Keratinocyte (primary cell): ENCODE results near the gene ZNF598. TPM values are rescaled to one million over a fixed set of nuclear protein-coding genes. Genes with fewer than 3 reads are reported as not detected.

ENCODE experiments used
- DNase-seq: peaks from one replicate; pipeline ENCODE4 v3.0.0-alpha.2; 2011; ENCODE audit warnings: low read depth, missing footprints, low spot score
- FAIRE-seq: peaks from 2 replicates; lab custom pipeline; 2011; peaks lifted over from hg19 to GRCh38; lab: Jason Lieb, UNC
- H2AFZ ChIP-seq: 2 replicates; pipeline ENCODE4 v1.6.0; 2012; ENCODE audit warnings: low read length, control low read depth, inconsistent platforms; ENCODE audit not compliant: control insufficient read depth
- H3K27ac ChIP-seq: 2 replicates; pipeline ENCODE4 v1.5.1; 2011; ENCODE audit warnings: low read length; ENCODE audit not compliant: control insufficient read depth, insufficient read depth
- H3K27me3 ChIP-seq: 3 replicates; pipeline ENCODE4 v1.6.0; 2011; ENCODE audit warnings: low read length; ENCODE audit not compliant: control insufficient read depth, insufficient read depth; ENCODE audit errors: extremely low read depth
- H3K36me3 ChIP-seq, 2 experiments: 2 replicates in 1 of 2; 3 replicates in 1 of 2; pipeline ENCODE4 v1.5.1; 2011; ENCODE audit warnings: low read length in 2 of 2, mild to moderate bottlenecking in 1 of 2; ENCODE audit not compliant: control insufficient read depth in 2 of 2, insufficient read depth in 2 of 2; ENCODE audit errors: extremely low read depth in 1 of 2
- H3K4me1 ChIP-seq: 3 replicates; pipeline ENCODE4 v1.5.1; 2011; ENCODE audit warnings: low read length; ENCODE audit not compliant: control insufficient read depth, insufficient read depth; ENCODE audit errors: extremely low read depth
- H3K4me2 ChIP-seq: 3 replicates; pipeline ENCODE4 v1.6.0; 2011; ENCODE audit warnings: low read depth, low read length; ENCODE audit not compliant: control insufficient read depth, insufficient read depth; ENCODE audit errors: extremely low read depth
- H3K4me3 ChIP-seq, 3 experiments: fragments of 200-600 bp in 1 of 3; sonication (generic) in 1 of 3; 2 replicates in 2 of 3; 3 replicates in 1 of 3; pipeline ENCODE4 v1.5.1; 2011 to 2016; ENCODE audit warnings: low read length in 3 of 3, mild to moderate bottlenecking in 3 of 3, control low read depth in 2 of 3, inconsistent platforms in 1 of 3, low read depth in 1 of 3, mixed read lengths in 1 of 3, mixed run types in 1 of 3, moderate library complexity in 1 of 3; ENCODE audit not compliant: control insufficient read depth in 2 of 3, insufficient read depth in 2 of 3; ENCODE audit errors: extremely low read depth in 1 of 3
- H3K79me2 ChIP-seq: 2 replicates; pipeline ENCODE4 v1.6.0; 2012; ENCODE audit warnings: low read length; ENCODE audit not compliant: control insufficient read depth, insufficient read depth
- H3K9ac ChIP-seq: 3 replicates; pipeline ENCODE4 v1.6.0; 2011; ENCODE audit warnings: low read length; ENCODE audit not compliant: control insufficient read depth, insufficient read depth; ENCODE audit errors: extremely low read depth
- H3K9me1 ChIP-seq: 3 replicates; pipeline ENCODE4 v1.6.0; 2011; ENCODE audit warnings: low read length; ENCODE audit not compliant: control insufficient read depth, insufficient read depth; ENCODE audit errors: extremely low read depth
- H3K9me3 ChIP-seq: 2 replicates; pipeline ENCODE4 v1.5.1; 2012; ENCODE audit warnings: low read depth, low read length; ENCODE audit not compliant: control insufficient read depth
- H4K20me1 ChIP-seq: 3 replicates; pipeline ENCODE4 v1.6.0; 2011; ENCODE audit warnings: low read length; ENCODE audit not compliant: control insufficient read depth, insufficient read depth; ENCODE audit errors: extremely low read depth
- EZH2 ChIP-seq: IDR thresholded peaks from one replicate; pipeline ENCODE4 v1.6.1; 2012; ENCODE audit warnings: inconsistent platforms, mild to moderate bottlenecking, low read length, moderate library complexity
- dilution Hi-C: fragments of 300-500 bp; cut with MboI; formaldehyde crosslinking; loops from one replicate; pipeline ENCODE4 v1.7.0; 2020; ENCODE audit warnings: low sequenced_read_pairs; ENCODE audit not compliant: extremely low pct_ligation_motif_present
- polyA plus RNA-seq, 5 experiments: library from polyadenylated mRNA; depleted of rRNA in 3 of 5; stranded (reverse) in 3 of 5; stranded (forward) in 1 of 5; unstranded in 1 of 5; fragments of >200 nt; gene quantifications; 1 replicate in 1 of 5; 2 replicates in 3 of 5; 3 replicates in 1 of 5; pipeline versions ENCODE4 v1.2.1 to v1.2.3, GENCODE V29; 2011 to 2012; ENCODE audit warnings: missing spikeins in 2 of 5, low read depth in 1 of 5, low replicate concordance in 1 of 5
- TF ChIP-seq, protein P1 (sequence below), 3 experiments: IDR thresholded peaks in 1 of 3; conservative IDR thresholded peaks in 1 of 3; optimal IDR thresholded peaks in 1 of 3; 2 replicates in 2 of 3; 3 replicates in 1 of 3; pipeline versions ENCODE3 to v1.5.1; 2011; ENCODE audit warnings: low read length in 3 of 3, mild to moderate bottlenecking in 3 of 3, moderate library complexity in 2 of 3, control low read depth in 1 of 3, inconsistent platforms in 1 of 3; ENCODE audit not compliant: insufficient read depth in 2 of 3; ENCODE audit errors: extremely low read depth in 1 of 3

The ZNF598 gene
- polyA plus RNA-seq, 1 donor (not counting 4 experiments of a cell fraction or from before 2014, with no cell fraction given): 18.0 TPM

GRCh38 chr16:2031081-2031577 lies 21.5 kb upstream of the ZNF598 start:
- no peak for TF ChIP-seq EZH2
- TF ChIP-seq, protein P1, sequence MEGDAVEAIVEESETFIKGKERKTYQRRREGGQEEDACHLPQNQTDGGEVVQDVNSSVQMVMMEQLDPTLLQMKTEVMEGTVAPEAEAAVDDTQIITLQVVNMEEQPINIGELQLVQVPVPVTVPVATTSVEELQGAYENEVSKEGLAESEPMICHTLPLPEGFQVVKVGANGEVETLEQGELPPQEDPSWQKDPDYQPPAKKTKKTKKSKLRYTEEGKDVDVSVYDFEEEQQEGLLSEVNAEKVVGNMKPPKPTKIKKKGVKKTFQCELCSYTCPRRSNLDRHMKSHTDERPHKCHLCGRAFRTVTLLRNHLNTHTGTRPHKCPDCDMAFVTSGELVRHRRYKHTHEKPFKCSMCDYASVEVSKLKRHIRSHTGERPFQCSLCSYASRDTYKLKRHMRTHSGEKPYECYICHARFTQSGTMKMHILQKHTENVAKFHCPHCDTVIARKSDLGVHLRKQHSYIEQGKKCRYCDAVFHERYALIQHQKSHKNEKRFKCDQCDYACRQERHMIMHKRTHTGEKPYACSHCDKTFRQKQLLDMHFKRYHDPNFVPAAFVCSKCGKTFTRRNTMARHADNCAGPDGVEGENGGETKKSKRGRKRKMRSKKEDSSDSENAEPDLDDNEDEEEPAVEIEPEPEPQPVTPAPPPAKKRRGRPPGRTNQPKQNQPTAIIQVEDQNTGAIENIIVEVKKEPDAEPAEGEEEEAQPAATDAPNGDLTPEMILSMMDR (optimal IDR thresholded peaks at IDR 0.05 in 1 of 3, IDR thresholded peaks at IDR 0.05 in 1 of 3, conservative IDR thresholded peaks at IDR 0.05 in 1 of 3; ENCODE audit: extremely low read depth in 1 of 3, insufficient read depth in 2 of 3, low read length in 3 of 3): no peak
- H3K27me3 ChIP-seq: no peaks in the 10 kb centered on the region
- no peak overlapping the region for H2AFZ ChIP-seq
- no peak overlapping the region for H3K4me3 ChIP-seq
- no peaks in the 10 kb centered on the region for H3K9me3 ChIP-seq
- dilution Hi-C loops: no loop called here
- no peak overlapping the region for H3K9ac ChIP-seq
- no peaks in the 10 kb centered on the region for H3K9me1 ChIP-seq
- H4K20me1 ChIP-seq: no peaks in the 10 kb centered on the region
- H3K36me3 ChIP-seq: no peaks in the 10 kb centered on the region
- FAIRE-seq (no peak), DNase-seq (no peak)
- no peak overlapping the region for H3K4me2 ChIP-seq
- no peaks in the 10 kb centered on the region for H3K79me2 ChIP-seq
- no peak overlapping the region for H3K27ac ChIP-seq
- H3K4me1 ChIP-seq: peaks cover 15% of the 10 kb centered on the region

DNA sequence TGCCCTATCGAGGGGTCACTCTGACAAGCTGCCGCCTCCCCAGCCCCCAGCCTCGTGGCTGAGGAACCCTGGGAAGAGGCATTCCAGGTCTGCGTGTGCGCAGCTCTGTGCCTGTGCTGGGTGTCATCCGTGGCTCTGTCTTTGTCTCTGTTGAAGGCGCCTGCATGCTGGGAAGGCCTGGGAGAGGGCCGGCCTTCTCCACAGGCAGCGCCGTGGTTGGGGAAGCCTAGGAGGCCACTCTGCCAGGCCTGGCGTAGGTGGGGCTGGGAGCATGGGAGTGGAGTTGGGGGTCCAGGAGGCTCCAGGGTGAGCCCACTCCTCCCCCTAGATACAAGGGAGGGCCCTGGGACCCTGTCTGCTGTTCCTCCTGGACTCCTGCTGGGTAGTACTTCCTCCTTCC lies 20.4 kb upstream of the ZNF598 start:
- Histone ChIP-seq H3K4me1 (peaks cover 15% of the 10 kb centered on the region), H3K9me1 (no peaks in the 10 kb centered on the region), H3K27me3 (no peaks in the 10 kb centered on the region), H4K20me1 (no peaks in the 10 kb centered on the region), H3K9me3 (no peaks in the 10 kb centered on the region), H3K36me3 (no peaks in the 10 kb centered on the region), H3K27ac (no peak overlapping the region), H3K9ac (no peak overlapping the region), H3K79me2 (no peaks in the 10 kb centered on the region), H2AFZ (no peak overlapping the region), H3K4me2 (no peak overlapping the region), H3K4me3 (no peak overlapping the region)
- no peak for FAIRE-seq
- TF ChIP-seq, protein P1 (optimal IDR thresholded peaks at IDR 0.05 in 1 of 3, IDR thresholded peaks at IDR 0.05 in 1 of 3, conservative IDR thresholded peaks at IDR 0.05 in 1 of 3; ENCODE audit: extremely low read depth in 1 of 3, insufficient read depth in 2 of 3, low read length in 3 of 3): no peak
- TF ChIP-seq EZH2: no peak
- DNase-seq: no peak
- dilution Hi-C loops: no loop called here
